ENCODE data around the gene CBX2.

DNA sequence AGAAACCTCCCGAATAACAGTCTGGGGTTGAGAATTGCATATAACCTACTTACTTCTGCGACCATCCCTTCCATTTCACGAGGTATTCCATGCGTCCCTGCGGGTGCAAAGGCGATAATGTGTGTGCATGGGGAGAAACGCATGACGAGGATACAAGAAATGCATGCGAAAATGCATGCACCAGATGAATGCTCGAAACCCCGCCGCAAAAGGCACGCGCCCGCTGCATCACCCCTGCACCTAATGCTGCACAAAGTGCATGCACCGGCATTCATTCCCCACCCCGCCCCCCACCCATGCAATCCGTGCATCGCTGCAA lies 18.5 kb downstream of the CBX2 start:
- TF ChIP-seq CTCF (IDR thresholded peaks at IDR 0.05; ENCODE audit: insufficient read depth, low read length, poor library complexity, severe bottlenecking), result no peak
- no peak for TF ChIP-seq EZH2phosphoT487 (conservative IDR thresholded peaks at IDR 0.05; ENCODE audit: low read length)

Data from SU-DHL-6 (cell line).